22Rv1 (cell line): ENCODE results near the gene KCNG2.

Experiments
- ZFX ChIP-seq: fragments of 450-650 bp; IDR thresholded peaks from 2 replicates; pipeline ENCODE4 v1.6.1; 2017; ENCODE audit warnings: antibody characterized with exemption, borderline replicate concordance
- TF ChIP-seq, protein P1 (sequence below): fragments of 450-650 bp; IDR thresholded peaks from 2 replicates; pipeline ENCODE4 v1.5.1; 2017; ENCODE audit warnings: mild to moderate bottlenecking

DNA sequence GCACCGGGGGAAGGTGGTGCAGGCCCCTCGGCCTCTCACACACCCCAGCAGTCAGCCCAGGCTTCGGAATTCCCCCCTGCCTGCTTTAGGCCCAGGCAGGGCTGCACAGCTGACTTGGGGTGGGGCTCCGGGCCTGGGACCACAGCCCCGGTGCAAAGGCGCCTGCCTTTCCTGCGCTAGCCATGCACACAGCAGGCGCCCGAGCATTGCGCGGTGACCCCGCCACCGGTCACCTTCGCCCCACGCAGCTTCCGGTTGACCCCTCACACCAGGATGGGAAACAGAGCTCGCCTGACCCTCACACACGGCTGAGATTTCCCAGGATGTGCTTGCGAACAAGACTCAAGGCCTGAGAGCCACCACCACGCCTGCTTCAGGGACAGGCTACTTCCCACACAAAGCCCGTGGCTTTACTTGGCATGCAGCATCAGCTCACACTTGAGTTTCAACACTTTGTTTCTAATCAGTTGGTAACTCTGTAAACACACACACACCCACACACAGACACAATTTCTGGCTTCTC lies 107.7 kb downstream of the KCNG2 start:
- TF ChIP-seq, protein P1, sequence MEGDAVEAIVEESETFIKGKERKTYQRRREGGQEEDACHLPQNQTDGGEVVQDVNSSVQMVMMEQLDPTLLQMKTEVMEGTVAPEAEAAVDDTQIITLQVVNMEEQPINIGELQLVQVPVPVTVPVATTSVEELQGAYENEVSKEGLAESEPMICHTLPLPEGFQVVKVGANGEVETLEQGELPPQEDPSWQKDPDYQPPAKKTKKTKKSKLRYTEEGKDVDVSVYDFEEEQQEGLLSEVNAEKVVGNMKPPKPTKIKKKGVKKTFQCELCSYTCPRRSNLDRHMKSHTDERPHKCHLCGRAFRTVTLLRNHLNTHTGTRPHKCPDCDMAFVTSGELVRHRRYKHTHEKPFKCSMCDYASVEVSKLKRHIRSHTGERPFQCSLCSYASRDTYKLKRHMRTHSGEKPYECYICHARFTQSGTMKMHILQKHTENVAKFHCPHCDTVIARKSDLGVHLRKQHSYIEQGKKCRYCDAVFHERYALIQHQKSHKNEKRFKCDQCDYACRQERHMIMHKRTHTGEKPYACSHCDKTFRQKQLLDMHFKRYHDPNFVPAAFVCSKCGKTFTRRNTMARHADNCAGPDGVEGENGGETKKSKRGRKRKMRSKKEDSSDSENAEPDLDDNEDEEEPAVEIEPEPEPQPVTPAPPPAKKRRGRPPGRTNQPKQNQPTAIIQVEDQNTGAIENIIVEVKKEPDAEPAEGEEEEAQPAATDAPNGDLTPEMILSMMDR: no peak
- TF ChIP-seq ZFX: no peak
